ENCODE measurements around the gene SMC1A. TPM values are rescaled to one million over a fixed set of nuclear protein-coding genes. Genes with fewer than 3 reads are reported as not detected.
A peak's percentile ranks its signal among the peaks of the same experiment; 100 is the strongest.
"Not testable (repeated sequence)": the region's sequence is repeated elsewhere in the genome, so short reads cannot be mapped to it uniquely, and the experiment has no call there.

SMC1A gene
- total RNA-seq, 1 donor from 2014 or later, result 12.8 TPM

- DNase-seq (ENCODE audit: low spot score), result no peak
These were observed 430 bp upstream of the SMC1A start, which contains the start of gene RIBC1 for GRCh38 chrX:53422861-53423306. RIBC1 (plus strand) TSS chrX:53422873; CDS start chrX:53426277, 3,404 bp downstream.

GRCh38 chrX:53421772-53422085 lies 725 bp downstream of the SMC1A start:
- DNase-seq (ENCODE audit: low spot score), result no peak

- DNase-seq (ENCODE audit: low spot score), result no peak
These were observed 1.3 kb downstream of the SMC1A start for GRCh38 chrX:53421125-53421524.

- DNase-seq (ENCODE audit: low spot score), result not testable (repeated sequence)
These were observed 2.1 kb downstream of the SMC1A start for GRCh38 chrX:53420351-53420750.

GRCh38 chrX:53412446-53412845 lies 10.0 kb downstream of the SMC1A start:
- DNase-seq (ENCODE audit: low spot score), result no peak

GRCh38 chrX:53403535-53403934 lies 18.9 kb downstream of the SMC1A start:
- no peak for DNase-seq (ENCODE audit: low spot score)

- no peak for DNase-seq (ENCODE audit: low spot score)
These were observed 24.2 kb downstream of the SMC1A start for GRCh38 chrX:53398216-53398615.

- no peak for DNase-seq (ENCODE audit: low spot score)
These were observed 26.7 kb downstream of the SMC1A start for GRCh38 chrX:53395605-53396298.

GRCh38 chrX:53383376-53384076 lies 38.9 kb downstream of the SMC1A start:
- DNase-seq (ENCODE audit: low spot score), result no peak

GRCh38 chrX:53379747-53380146 lies 42.7 kb downstream of the SMC1A start:
- no peak for DNase-seq (ENCODE audit: low spot score)

GRCh38 chrX:53379008-53379710 lies 43.3 kb downstream of the SMC1A start:
- DNase-seq (ENCODE audit: low spot score), result no peak

GRCh38 chrX:53377464-53377863 lies 45.0 kb downstream of the SMC1A start:
- no peak for DNase-seq (ENCODE audit: low spot score)

- DNase-seq (ENCODE audit: low spot score), result no peak
These were observed 45.6 kb downstream of the SMC1A start for GRCh38 chrX:53376888-53377287.

GRCh38 chrX:53374923-53375322 lies 47.5 kb downstream of the SMC1A start:
- DNase-seq (ENCODE audit: low spot score), result no peak

- DNase-seq (ENCODE audit: low spot score), result no peak
These were observed 48.1 kb downstream of the SMC1A start for GRCh38 chrX:53374222-53374820.

- no peak for DNase-seq (ENCODE audit: low spot score)
These were observed 49.1 kb downstream of the SMC1A start for GRCh38 chrX:53373307-53373706.

- DNase-seq (ENCODE audit: low spot score), result not testable (repeated sequence)
These were observed 56.0 kb downstream of the SMC1A start for GRCh38 chrX:53366454-53366853.

- DNase-seq (ENCODE audit: low spot score), result no peak
These were observed 60.0 kb downstream of the SMC1A start for GRCh38 chrX:53362449-53362848.

GRCh38 chrX:53357799-53358530 lies 64.5 kb downstream of the SMC1A start:
- DNase-seq (ENCODE audit: low spot score), result peak; percentile 19

- DNase-seq (ENCODE audit: low spot score), result no peak
These were observed 66.3 kb downstream of the SMC1A start for GRCh38 chrX:53356186-53356585.

- DNase-seq (ENCODE audit: low spot score), result no peak
These were observed 67.8 kb downstream of the SMC1A start for GRCh38 chrX:53354669-53355068.

GRCh38 chrX:53347948-53348347 lies 74.5 kb downstream of the SMC1A start:
- no peak for DNase-seq (ENCODE audit: low spot score)

Data from umbilical cord (tissue), 2 donors.